ENCODE data around the gene POLG. TPM values are rescaled to one million over a fixed set of nuclear protein-coding genes. Genes with fewer than 3 reads are reported as not detected.

The POLG gene
- total and polyA plus RNA-seq, 2 donors (not counting 1 experiment from before 2014, with no cell fraction given), result 81.1 to 144 TPM

DNA sequence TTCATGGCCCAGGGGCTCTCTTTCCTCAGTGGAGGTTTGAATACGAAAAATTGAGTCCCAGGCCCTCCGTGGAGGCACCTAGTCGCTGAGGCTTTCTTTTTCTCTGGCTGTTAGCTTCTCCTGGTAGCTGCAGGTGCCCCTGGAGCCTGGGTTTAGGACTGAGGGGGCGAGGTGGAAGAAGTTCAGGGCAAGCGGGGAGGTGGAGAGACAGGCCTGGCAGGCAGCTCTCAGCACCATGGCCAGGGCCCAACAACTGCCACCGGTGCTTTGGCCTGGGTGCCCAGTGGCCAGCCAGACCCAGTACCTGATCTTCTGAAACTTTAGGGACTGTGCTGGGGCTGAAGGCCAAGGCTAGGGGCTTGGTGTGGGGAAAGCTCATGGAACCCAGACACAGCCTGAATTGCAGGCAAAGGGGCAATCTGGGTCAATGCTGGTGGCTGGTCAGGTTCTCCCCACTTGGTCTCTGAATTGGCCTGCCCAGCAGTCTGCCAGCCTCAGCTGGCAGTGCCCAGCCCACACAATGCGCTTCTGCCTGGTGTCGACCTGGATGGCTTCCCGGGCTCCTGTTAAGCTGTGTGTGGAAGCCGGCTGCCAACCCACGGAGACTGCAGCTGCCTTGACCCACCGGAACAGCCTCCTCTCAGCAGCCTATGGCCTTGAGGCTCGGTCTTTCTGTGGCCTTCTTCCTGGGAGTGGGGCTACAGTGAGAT lies 30.3 kb upstream of the POLG start:
- no peak overlapping the region for H3K27ac Mint-ChIP-seq
- POLR2A ChIA-PET, result no interaction called here
- peaks cover 23 to 42% of the 10 kb centered on the region in 2 donors for H3K4me1 ChIP-seq (ENCODE audit: control insufficient read depth in 2 of 2, insufficient read depth in 2 of 2, low read length in 2 of 2)
- H4K20me1 ChIP-seq (ENCODE audit: control insufficient read depth, insufficient read depth, low read length, poor library complexity, severe bottlenecking), result no peaks in the 10 kb centered on the region
- no peaks in the 10 kb centered on the region for H3K36me3 ChIP-seq (replicated peaks in 1 of 2; ENCODE audit: control extremely low read depth in 1 of 2, control insufficient read depth in 1 of 2, extremely low read depth in 1 of 2, insufficient read depth in 2 of 2, low read length in 1 of 2)
- intact Hi-C loops (cut with micrococcal nuclease), result no loop called here
- no peak overlapping the region for H2AFZ ChIP-seq (ENCODE audit: insufficient read depth, low read depth, low read length, poor library complexity, severe bottlenecking)
- 35% methylated on average over 12 of the region's 13 CpGs for WGBS (ENCODE audit: insufficient coverage)
- DNase-seq, result no peak
- no peak for ATAC-seq (ENCODE audit: low read depth)
- H3K27me3 ChIP-seq (replicated peaks in 1 of 4; ENCODE audit: control extremely low read depth in 1 of 4, control insufficient read depth in 3 of 4, insufficient read depth in 4 of 4, low read length in 3 of 4), result peaks cover 0 to 98% (median 65%) of the 10 kb centered on the region in 4 experiments
- no peak overlapping the region for H3K27ac ChIP-seq (ENCODE audit: low read length in 2 of 2)
- no peak overlapping the region for H3K4me3 Mint-ChIP-seq
- no peak overlapping the region for H3K9ac ChIP-seq (ENCODE audit: low read length)
- no peak overlapping the region for H3K4me3 ChIP-seq (ENCODE audit: control extremely low read depth in 1 of 5, extremely low read depth in 1 of 5, insufficient read depth in 1 of 5, low read depth in 2 of 5, low read length in 4 of 5)
- H3K4me2 ChIP-seq (replicated peaks; ENCODE audit: low read depth, low read length, poor library complexity, severe bottlenecking), result no peak overlapping the region
- no peaks in the 10 kb centered on the region for H3K79me2 ChIP-seq (ENCODE audit: control insufficient read depth, insufficient read depth, low read length)
- H3K9me3 ChIP-seq (ENCODE audit: control extremely low read depth in 1 of 3, control insufficient read depth in 2 of 3, insufficient read depth in 1 of 3, low read length in 2 of 3), result peaks cover 0 to 55% (median 0%) of the 10 kb centered on the region in 3 donors
- CTCF ChIA-PET, result no interaction called here
- no peaks in the 10 kb centered on the region for H3K9me3 Mint-ChIP-seq (ENCODE audit: insufficient read depth)
- TF ChIP-seq EZH2 (IDR thresholded peaks at IDR 0.05; ENCODE audit: borderline replicate concordance, insufficient read depth, low read depth, low read length, poor library complexity, severe bottlenecking), result no peak
- TF ChIP-seq, protein P1, sequence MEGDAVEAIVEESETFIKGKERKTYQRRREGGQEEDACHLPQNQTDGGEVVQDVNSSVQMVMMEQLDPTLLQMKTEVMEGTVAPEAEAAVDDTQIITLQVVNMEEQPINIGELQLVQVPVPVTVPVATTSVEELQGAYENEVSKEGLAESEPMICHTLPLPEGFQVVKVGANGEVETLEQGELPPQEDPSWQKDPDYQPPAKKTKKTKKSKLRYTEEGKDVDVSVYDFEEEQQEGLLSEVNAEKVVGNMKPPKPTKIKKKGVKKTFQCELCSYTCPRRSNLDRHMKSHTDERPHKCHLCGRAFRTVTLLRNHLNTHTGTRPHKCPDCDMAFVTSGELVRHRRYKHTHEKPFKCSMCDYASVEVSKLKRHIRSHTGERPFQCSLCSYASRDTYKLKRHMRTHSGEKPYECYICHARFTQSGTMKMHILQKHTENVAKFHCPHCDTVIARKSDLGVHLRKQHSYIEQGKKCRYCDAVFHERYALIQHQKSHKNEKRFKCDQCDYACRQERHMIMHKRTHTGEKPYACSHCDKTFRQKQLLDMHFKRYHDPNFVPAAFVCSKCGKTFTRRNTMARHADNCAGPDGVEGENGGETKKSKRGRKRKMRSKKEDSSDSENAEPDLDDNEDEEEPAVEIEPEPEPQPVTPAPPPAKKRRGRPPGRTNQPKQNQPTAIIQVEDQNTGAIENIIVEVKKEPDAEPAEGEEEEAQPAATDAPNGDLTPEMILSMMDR (IDR thresholded peaks at IDR 0.05), result no peak
- H3K27me3 Mint-ChIP-seq, result peaks cover 76% of the 10 kb centered on the region
- H3K4me1 Mint-ChIP-seq, result peaks cover 21% of the 10 kb centered on the region

DNA sequence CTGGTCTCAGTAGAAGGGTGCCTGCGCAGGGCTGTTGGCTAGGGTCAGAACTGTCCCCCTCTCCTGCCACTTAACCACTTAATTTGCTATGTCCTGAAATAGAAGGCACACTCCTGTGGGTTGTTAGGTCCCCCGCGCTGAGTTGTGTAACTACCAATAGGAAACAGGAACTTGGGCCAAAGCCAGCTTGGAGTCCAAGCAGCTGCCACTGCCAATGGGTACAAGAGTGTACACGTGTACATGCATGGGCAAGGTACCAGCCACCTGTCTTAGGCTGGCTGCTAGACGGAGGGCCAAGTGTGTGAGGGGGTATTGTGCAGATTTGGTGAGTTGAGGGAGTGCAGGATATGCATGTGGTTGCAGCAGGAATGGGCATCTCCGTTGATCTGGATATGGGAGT lies 29.7 kb upstream of the POLG start:
- no peaks in the 10 kb centered on the region for H3K36me3 ChIP-seq (replicated peaks in 1 of 2; ENCODE audit: control extremely low read depth in 1 of 2, control insufficient read depth in 1 of 2, extremely low read depth in 1 of 2, insufficient read depth in 2 of 2, low read length in 1 of 2)
- H3K9me3 ChIP-seq (ENCODE audit: control extremely low read depth in 1 of 3, control insufficient read depth in 2 of 3, insufficient read depth in 1 of 3, low read length in 2 of 3), result peaks cover 0 to 59% (median 0%) of the 10 kb centered on the region in 3 donors
- no peak overlapping the region for H3K27ac Mint-ChIP-seq
- H3K4me2 ChIP-seq (replicated peaks; ENCODE audit: low read depth, low read length, poor library complexity, severe bottlenecking), result no peak overlapping the region
- no peak overlapping the region for H3K9ac ChIP-seq (ENCODE audit: low read length)
- no peak overlapping the region for H2AFZ ChIP-seq (ENCODE audit: insufficient read depth, low read depth, low read length, poor library complexity, severe bottlenecking)
- H4K20me1 ChIP-seq (ENCODE audit: control insufficient read depth, insufficient read depth, low read length, poor library complexity, severe bottlenecking), result no peaks in the 10 kb centered on the region
- peaks cover 73% of the 10 kb centered on the region for H3K27me3 Mint-ChIP-seq
- ChIA-PET POLR2A (no interaction called here), CTCF (interaction anchor here (0.6 to 1.1 kb wide), 2 partner anchors 9 to 109 kb away, joined by 3 to 5 read pairs; no protein-coding TSS in a partner anchor)
- H3K79me2 ChIP-seq (ENCODE audit: control insufficient read depth, insufficient read depth, low read length), result no peaks in the 10 kb centered on the region
- H3K4me3 Mint-ChIP-seq, result no peak overlapping the region
- DNase-seq, result no peak
- H3K4me1 ChIP-seq (ENCODE audit: control insufficient read depth in 2 of 2, insufficient read depth in 2 of 2, low read length in 2 of 2), result peaks cover 26 to 47% of the 10 kb centered on the region in 2 donors
- intact Hi-C loops (cut with micrococcal nuclease), result no loop called here
- peaks cover 0 to 98% (median 66%) of the 10 kb centered on the region in 4 experiments for H3K27me3 ChIP-seq (replicated peaks in 1 of 4; ENCODE audit: control extremely low read depth in 1 of 4, control insufficient read depth in 3 of 4, insufficient read depth in 4 of 4, low read length in 3 of 4)
- H3K4me1 Mint-ChIP-seq, result peaks cover 22% of the 10 kb centered on the region
- H3K27ac ChIP-seq (ENCODE audit: low read length in 2 of 2), result no peak overlapping the region
- TF ChIP-seq, protein P1 (IDR thresholded peaks at IDR 0.05), result no peak
- TF ChIP-seq EZH2 (IDR thresholded peaks at IDR 0.05; ENCODE audit: borderline replicate concordance, insufficient read depth, low read depth, low read length, poor library complexity, severe bottlenecking), result no peak
- WGBS (ENCODE audit: insufficient coverage), result 11% methylated on average over 6 of the region's 6 CpGs
- no peak overlapping the region for H3K4me3 ChIP-seq (ENCODE audit: control extremely low read depth in 1 of 5, extremely low read depth in 1 of 5, insufficient read depth in 1 of 5, low read depth in 2 of 5, low read length in 4 of 5)
- no peak for ATAC-seq (ENCODE audit: low read depth)
- H3K9me3 Mint-ChIP-seq (ENCODE audit: insufficient read depth), result no peaks in the 10 kb centered on the region

Data from B cell (primary cell).